ENCODE data around the gene MYO1E. TPM values are rescaled to one million over a fixed set of nuclear protein-coding genes. Genes with fewer than 3 reads are reported as not detected.
"Not testable (repeated sequence)": the region's sequence is repeated elsewhere in the genome, so short reads cannot be mapped to it uniquely, and the experiment has no call there.

MYO1E gene
- total RNA-seq, 1 donor from 2014 or later: 36.4 TPM

DNA sequence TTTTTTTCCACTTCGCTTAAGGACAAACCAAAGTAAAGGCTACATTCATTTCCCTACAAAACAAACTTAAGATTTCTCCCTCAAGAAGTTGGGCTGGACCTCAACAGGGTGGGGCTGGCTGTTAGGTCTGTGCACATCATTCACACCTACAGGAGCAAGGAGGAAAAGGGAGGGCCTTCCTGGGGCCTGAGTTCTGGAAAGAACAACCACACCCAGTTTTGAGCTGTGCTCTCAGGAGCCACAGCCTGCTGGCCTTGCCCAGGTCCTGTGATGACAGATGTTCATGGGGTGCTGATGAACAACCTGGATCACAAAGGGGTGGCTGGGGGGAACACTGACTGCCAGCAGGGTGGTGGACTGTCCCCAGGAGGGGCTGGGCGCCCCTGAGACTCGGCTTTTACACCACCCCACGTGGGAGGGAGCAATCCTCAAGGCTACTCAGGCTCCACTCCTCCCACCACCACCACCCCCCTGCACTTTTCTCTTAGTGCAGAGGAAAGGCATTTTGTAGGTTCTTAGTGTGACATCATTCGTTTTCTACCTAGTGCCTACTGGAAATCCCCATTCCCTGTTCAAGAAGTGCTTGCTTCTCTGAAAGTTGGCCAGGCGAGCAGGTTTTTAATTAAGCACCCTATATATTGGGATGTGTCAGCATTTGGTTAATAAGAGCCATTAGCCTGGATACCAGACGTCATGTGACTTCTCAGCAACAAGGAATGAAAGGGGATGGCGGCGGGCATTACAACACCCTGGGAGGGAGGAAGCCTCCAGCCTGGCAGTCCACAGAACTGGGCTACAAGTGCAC lies 232.0 kb downstream of the MYO1E start:
- no peak for ATAC-seq
- DNase-seq: no peak
- intact Hi-C loops (cut with micrococcal nuclease): no loop called here

DNA sequence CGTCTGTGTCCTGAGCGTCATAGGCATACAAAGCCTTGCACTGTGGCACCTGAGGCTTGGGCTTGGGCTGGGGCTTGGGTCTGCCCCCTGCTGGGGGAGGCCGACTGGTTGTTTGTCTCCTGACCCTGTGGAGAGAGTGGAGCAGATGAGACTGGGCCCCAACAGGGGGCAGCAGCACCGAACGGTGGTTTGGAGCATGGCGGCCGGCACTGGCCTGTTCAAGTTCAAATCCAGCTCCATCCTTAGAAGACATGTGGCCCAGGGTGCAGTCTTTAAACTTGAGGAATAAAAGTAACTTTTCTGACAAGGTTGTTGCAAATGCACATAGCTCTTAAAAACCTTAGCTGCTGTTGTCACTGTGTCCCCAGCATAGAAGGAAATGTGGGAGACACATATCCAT lies 234.4 kb downstream of the MYO1E start:
- DNase-seq (peak; percentile 48), ATAC-seq (peak; percentile 61)
- intact Hi-C loops (cut with micrococcal nuclease): no loop called here

DNA sequence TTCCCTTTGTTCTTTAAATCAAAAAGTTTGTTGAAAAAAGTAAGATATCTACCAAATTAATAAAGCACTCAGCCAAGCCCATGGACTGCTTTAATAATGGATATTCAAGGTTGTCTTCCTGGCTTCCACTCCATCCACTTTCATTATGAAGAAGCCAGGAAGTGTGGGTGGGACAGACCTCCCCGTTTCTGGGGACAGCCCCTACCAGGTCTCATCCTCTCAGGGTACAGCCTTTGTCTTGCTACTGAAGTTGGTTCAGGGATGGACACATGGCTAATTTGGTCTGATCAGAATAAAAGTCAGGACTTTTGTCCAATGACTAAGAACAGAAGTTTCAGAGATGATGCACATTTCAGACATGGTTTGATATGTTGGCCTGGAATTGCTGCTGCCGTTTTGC lies 235.1 kb downstream of the MYO1E start:
- intact Hi-C loops (cut with micrococcal nuclease): no loop called here
- no peak for ATAC-seq
- DNase-seq: no peak

DNA sequence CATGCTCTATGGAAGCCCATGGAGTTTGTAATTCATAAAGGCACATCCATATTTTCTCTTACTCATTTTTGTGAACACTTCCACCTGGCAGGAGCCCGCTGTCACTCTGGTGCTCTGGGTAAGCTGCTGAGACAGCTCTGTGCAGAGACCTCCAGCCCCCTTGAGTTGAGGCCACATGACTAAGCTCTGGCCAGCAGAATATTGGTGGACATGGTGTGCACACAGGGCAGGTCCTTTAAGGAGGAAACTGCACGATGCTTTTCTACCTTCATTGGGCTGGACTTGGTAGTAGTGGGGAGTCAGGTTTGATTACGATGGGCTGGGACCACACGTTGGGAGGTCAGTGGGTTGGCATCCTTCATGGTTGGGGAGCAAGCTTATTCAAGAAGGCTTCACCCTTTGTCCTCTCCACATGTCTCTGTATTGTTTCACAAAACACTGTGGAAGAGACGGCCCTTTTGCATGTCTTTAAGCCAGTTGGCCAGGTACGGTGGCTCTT lies 238.7 kb downstream of the MYO1E start:
- no peak for DNase-seq
- ATAC-seq: no peak
- intact Hi-C loops (cut with micrococcal nuclease): no loop called here

DNA sequence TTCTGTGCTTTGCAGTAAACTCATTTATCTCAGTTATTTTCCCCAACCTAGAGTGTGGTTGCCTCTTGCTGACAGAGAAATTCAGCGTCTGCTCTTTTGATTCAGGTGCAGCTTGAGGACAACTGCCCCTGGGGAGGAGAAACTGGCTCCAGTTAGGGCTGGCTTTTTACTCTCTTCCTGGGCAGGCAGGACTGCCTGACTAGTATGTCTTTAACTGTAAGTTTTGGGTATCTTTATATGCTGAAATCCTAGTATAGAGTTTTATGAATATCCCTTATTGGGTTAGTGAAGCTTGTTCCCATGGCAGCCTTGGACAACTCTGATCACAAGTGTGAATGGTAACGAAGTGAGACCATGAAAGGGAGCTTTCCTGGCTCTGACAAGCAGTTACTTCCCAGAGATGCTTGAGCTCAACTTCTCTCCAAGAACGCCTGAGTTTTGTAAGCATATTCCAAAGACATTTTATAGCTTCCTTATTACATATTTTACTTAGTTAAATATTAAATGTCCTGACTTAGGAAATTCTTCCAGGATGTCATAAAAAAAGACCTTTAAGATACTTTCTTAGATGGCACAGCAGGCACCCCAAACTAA lies 240.6 kb downstream of the MYO1E start:
- ATAC-seq: no peak
- intact Hi-C loops (cut with micrococcal nuclease): no loop called here
- no peak for DNase-seq

DNA sequence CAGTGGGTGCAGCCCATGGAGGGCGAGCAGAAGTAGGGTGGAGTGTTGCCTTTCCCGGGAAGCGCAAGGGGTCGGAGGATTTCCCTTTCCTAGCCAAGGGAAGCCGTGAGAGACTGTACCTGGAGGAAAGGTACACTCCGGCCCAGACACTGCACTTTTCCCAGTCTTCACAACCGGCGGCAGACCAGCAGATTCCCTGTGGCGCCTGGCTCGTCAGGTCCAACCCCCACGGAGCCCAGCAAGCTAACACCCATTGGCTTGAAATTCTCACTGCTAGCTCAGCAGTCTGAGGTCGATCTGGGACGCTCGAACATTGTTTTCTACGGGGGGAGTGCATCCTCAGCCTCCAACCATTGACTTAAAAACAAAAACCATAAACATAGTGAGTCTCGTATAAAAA lies 241.2 kb downstream of the MYO1E start:
- intact Hi-C loops (cut with micrococcal nuclease): no loop called here
- ATAC-seq: no peak
- no peak for DNase-seq

DNA sequence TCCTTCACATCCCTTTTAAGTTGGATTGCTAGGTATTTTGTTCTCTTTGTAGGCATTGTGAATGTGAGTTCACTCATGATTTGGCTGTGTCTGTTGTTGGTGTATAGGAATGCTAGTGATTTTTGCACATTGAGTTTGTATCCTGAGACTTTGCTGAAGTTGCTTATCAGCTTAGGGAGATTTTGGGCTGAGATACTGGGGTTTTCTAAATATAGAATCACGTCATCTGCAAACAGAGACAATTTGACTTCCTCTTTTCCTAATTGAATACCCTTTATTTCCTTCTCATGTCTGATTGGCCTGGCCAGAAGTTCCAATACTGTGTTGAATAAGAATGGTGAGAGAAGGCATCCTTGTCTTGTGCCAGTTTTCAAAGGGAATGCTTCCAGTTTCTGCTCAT lies 245.4 kb downstream of the MYO1E start:
- ATAC-seq; intact Hi-C loops (cut with micrococcal nuclease); DNase-seq: not testable (repeated sequence)

DNA sequence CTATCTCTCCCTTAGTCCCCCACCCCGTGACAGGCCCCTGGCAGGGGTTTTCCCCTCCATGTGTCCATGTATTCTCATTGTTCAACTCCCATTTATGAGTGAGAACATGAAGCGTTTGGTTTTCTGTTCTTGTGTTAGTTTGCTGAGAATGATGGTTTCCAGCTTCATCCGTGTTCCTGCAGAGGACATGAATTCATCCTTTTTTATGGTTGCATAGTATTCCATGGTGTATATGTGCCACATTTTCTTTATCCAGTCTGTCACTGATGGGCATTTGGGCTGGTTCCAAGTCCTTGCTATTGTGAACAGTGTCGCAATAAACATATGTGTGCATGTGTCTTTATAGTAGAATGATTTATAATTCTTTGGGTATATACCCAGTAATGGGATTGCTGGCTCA lies 247.0 kb downstream of the MYO1E start:
- ATAC-seq; intact Hi-C loops (cut with micrococcal nuclease); DNase-seq: not testable (repeated sequence)

DNA sequence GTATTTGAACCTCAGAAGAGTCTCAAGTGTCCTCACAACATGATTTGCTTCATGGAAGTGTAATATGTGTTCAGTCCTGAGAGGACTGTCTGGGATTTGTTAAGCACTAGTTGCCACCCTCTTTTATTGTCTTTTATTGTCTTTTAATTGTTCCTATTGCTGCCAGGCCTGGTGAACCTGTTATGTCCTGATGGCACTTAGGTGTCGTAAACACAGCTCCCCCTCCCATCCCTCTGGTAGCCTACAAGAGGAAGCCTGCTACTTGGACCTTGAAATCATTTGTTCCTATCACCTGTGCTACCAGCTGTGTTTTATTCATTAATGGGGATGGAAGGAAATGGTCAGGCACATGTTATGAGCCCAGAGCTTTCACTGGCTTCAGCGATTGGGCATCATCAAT lies 248.4 kb downstream of the MYO1E start:
- DNase-seq (no peak), ATAC-seq (no peak)
- intact Hi-C loops (cut with micrococcal nuclease): no loop called here

DNA sequence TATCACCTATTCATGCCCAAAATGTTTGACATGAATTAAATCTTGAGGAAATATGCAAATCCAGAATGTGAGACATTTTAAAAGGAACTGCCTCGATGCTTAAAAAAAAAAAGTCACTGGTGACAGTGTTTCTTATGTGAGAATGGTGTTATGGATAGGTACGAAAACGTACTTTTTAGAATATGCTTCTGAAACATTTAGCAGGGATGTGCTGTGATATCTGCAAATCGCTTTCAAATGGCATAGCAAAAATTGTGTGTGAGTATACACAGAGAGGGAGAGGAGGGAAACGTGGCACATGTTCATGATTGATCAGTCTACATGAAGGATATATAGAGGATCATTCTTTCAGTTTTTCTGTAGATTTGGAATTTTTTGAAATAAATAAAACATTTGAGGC lies 251.7 kb downstream of the MYO1E start:
- DNase-seq (no peak), ATAC-seq (no peak)
- intact Hi-C loops (cut with micrococcal nuclease): no loop called here

DNA sequence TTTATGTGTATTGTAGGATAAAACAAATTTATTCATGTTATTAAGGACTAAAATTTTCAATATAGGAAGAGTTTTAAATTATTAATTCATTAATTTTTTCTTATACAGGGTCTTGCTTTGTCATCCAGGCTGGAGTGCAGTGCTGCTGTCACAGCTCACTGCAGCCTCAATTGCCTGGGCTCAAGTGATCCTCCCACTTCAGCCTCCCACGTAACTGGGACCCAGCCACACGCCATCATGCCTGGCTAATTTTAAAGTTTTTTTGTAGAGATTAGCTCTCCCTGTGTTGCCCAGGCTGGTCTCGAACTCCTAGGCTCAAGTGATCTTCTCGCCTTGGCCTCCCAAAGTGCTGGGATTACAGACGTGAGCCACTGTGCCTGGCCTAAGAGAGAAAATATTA lies 253.0 kb downstream of the MYO1E start:
- no peak for DNase-seq
- intact Hi-C loops (cut with micrococcal nuclease): no loop called here
- ATAC-seq: no peak

DNA sequence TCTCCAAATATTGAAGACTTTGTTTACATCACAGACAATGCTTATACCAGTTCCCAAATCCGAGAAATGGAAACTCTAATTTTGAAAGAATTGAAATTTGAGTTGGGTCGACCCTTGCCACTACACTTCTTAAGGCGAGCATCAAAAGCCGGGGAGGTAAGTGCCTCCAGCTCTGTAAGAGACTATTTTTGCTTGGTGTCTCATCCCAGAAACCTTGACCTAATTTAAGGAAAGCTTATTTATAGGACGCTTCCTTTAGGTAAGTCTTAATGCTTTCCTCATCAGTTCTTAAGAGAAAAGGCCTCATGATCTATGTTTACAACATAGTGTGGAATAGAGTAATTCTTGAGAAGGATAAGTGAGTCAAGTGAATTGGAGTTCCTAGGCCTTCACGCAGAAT lies 255.9 kb downstream of the MYO1E start:
- DNase-seq (no peak), ATAC-seq (no peak)
- intact Hi-C loops (cut with micrococcal nuclease): no loop called here

DNA sequence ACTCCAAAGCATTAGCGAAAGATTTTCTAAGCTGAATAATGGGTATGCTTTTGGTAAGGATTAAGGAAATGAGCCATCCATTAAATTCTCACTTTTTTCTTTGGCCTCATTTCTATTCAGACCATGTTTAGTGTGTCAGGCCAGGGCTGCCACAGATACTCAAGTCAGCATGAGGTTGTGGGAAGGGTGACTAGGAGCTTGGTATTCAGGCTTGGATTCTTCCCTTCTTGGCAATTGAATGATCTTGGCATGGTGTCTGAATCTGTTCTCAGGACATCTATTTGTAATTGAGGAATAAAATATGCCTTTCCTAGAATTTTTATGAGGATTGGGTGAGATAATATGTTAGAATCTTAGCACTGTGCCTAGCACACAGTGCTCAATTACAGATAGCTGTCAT lies 256.5 kb downstream of the MYO1E start:
- no peak for DNase-seq
- intact Hi-C loops (cut with micrococcal nuclease): no loop called here
- no peak for ATAC-seq

DNA sequence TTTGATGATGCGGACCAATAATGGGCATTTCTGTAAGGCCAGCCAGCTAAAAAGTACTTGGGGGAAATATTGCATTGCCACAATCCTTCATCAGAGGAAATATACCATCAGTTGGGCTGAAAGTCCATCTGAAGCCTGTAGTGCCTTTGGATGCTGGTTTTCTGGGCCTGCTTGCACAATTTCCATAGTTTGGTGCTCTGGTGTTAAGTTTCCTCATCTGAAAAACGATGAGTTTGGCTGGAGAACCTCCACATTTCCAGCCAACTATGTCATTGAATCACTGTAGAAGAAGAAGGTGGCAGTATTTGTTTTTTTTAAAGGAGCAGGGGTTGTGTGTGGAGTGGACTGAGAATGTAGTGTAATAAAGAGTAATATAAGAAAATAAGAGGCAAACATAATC lies 257.6 kb downstream of the MYO1E start:
- intact Hi-C loops (cut with micrococcal nuclease): no loop called here
- no peak for ATAC-seq
- no peak for DNase-seq

DNA sequence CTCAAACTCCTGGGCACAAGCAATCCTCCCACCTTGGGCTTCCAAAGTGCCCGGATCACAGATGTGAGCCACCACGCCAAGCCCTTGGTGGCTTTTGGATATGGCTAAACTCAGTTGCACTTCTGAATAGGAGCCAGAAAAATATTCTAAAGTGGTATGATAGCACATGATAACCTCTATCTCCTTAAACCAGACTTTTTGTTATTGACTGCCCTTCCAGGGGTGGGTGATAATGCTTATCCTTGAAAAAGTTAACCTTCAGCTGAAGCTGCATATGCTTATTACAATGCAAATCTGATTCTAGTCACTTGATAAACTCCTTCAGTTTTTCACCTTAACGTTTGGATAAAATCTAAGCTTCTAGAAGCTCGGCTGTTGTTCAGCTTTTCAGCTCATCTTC lies 261.4 kb downstream of the MYO1E start:
- DNase-seq (no peak), ATAC-seq (no peak)
- intact Hi-C loops (cut with micrococcal nuclease): no loop called here

DNA sequence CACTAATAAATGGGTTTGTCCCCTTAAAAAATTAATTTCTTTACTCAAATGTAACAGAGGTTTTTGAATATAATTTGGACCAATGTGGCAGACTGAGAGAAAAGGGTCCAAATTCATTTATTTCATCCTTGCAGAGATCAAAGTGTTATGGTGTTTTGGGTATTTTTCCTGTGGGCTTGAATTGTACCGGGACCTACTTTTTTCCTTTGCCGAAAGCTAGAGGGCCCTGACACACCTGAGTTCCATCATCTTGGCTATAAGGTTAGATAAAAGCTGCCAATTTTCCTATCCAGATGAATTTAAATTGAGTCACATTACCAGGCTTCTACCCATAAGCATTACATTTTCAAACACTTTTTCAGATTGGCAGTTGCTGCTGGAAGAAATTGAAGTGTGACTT lies 266.8 kb downstream of the MYO1E start:
- DNase-seq (no peak), ATAC-seq (no peak)
- intact Hi-C loops (cut with micrococcal nuclease): no loop called here

DNA sequence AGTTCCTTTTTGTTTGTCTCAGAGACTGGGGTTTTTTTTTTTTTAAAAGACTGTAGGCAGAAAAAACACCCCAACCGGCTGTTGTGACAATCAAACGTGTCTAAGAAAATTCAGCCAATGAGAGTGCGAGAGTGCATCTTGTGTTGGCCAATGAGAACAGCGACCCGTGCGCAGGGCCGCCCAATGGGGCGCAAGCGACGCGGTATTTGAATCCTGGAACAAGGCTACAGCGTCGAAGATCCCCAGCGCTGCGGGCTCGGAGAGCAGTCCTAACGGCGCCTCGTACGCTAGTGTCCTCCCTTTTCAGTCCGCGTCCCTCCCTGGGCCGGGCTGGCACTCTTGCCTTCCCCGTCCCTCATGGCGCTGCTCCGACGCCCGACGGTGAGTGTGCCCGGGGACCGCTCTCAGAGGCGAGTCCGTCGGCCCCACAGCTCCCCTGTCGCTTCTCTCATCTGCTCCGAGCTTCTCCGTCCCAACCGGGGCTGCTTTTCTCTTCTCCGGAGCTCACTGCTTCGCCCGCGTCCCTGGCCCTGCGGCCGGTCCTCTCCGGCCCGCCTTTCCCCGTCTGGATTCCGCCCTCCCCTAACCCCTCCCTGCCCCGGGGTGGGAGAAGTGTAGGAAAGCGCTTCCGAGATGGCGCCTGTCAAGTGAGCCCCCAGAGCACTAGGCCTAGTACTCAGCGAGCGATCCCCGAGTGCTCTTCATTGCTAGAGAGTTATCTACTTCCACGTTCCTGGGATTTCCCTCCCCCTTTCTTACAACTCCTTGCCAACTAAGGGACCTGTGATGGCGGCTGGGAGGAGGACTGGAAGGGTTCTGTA lies 267.5 kb downstream of the MYO1E start, which contains the start of gene CCNB2:
TSS of gene CCNB2 (plus strand) at position 235 of the 821 bp plus-strand sequence. CDS start at position 358, 123 bp downstream.
- ATAC-seq: peak; percentile 100
- intact Hi-C loops (cut with micrococcal nuclease): no loop called here
- peak; percentile 88 for DNase-seq

DNA sequence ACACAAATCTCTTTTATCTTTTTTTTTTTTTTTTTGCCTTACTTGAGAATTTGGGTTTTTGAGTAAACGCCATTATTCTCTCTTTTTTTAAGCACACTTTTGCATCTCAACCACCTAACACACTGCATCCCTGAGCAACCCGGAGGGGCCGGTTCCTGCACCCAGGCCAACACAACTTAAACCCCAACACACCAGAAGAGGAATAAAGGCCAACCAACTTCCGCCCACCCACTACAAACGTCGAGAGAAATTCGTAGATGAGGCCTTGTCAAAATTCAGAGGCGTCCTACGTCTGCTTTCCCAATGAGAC lies 268.1 kb downstream of the MYO1E start:
- intact Hi-C loops (cut with micrococcal nuclease): no loop called here
- ATAC-seq (peak; percentile 55), DNase-seq (no peak)

DNA sequence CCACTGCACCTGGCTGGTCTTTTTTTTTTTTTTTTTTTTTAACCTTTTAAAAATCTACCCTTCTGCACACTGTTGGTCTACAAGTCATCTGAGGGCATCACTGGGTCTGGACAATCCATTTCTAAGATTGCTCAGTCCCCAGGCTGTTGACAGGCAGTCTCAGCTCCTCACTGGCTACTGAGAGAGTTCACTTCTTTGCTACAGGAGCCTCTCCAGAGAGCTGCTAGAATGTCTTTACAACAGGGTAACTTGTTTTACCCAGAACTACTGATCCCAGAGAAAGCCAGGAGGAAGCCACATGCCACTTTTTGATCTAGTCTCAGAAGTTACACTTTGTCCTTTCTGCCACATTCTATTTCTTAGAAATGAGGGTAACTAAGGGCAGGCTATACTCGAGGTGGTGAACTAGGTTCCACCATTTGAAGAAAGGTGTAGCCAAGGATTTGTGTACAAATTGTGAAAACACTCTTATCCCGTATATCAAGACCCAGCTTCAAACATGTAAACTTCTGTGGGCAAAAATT lies 273.4 kb downstream of the MYO1E start:
- no peak for ATAC-seq
- intact Hi-C loops (cut with micrococcal nuclease): no loop called here
- DNase-seq: no peak

DNA sequence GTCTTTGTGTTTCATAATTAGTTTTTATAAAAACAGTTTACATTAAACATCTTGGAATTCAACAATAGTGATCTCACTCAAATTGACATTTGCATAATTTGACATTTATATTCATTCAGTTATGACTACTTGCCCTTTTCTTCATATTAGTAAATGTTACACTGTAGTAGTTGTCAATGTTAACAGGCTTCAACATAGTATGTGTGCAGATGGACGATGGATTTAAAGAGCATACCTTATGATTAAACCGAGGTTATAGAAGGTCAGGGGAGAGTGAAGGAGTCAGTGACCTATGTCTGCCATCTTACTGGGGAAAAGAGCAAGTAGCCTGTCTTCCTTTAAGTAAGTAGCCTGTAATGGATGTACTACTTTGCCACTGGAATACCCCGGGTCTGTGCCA lies 276.2 kb downstream of the MYO1E start:
- intact Hi-C loops (cut with micrococcal nuclease): no loop called here
- no peak for DNase-seq
- no peak for ATAC-seq
